Hepatic stellate cell (primary cell): ENCODE measurements around the gene ATXN2.
A peak's percentile ranks its signal among the peaks of the same experiment; 100 is the strongest.
"Not testable (repeated sequence)": the region's sequence is repeated elsewhere in the genome, so short reads cannot be mapped to it uniquely, and the experiment has no call there.

Experiments
- DNase-seq: peaks from one replicate; pipeline ENCODE4 v3.0.0; 2011; ENCODE audit warnings: low spot score

The ATXN2 gene

DNA sequence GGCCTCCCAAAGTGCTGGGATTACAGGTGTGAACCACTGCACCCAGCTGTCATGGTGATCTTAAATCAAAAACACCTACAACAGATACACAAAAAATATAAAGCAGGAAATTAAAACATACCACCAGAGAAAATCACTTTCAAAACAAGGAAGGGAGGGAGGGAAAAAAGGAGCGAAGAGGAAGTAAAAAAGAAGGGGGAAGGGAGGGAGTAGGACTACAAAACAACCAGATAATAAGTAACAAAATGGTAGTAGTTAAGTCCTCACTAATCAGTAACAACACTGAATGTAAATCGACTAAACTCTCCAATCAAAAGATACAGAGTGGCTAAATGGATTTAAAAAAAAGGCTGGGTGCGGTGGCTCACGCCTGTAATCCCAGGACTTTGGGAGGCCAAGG is 104.4 kb downstream of the ATXN2 start:
- no peak for DNase-seq

DNA sequence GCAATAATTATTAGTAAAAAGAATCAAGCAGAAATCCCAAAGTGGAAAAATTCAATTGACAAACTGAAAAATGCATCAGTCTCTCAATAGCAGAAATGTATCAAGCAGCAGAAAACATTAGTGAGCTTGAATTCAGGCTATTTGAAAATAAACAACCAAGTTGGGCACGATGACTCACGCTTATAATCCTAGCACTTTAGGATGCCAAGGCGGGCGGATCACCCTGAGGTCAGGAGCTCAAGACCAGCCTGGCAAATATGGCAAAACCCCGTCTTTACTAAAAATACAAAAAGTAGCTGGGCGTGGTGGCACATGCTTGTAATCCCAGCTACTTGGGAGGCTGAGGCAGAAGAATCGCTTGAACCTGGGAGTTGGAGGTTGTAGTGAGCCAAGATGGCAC is 106.1 kb downstream of the ATXN2 start:
- DNase-seq, result not testable (repeated sequence)

DNA sequence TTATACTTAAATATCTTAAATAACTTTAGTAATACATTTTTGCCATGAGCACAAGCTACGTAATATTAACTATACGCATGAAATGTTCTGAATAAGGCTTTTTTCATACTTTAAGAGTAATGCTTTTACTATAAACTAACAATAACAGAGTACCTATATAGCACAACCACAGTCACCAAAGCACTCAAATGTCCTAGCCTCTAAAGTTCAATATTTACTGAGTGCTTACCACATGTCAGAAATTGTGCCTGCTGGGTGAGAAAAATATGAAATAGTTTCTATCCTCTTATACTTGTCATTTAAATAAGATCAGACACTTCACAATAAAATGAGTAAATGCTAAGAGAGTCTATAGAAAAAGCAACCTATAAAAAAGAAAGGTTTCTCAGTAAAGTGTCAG is 110.3 kb downstream of the ATXN2 start:
- DNase-seq, result no peak

DNA sequence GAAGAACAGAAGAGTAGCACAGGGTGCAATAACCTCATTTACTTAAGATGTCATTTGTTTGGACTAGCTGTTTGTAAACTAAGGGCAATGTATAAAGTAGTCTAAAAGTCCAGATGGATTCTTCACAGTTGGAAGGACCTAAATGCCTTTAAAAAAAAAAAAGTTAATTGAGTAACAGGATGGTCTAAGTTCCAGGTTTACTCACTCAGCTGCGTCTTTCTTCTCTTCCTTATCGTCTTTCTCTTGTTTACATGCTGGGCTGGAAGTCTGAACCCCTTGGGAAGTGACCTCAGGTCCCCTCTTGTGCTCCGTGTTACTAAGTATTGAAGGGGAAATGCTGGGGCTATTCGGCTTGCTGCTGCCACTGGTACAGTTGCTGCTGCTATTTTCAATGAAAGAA is 110.8 kb downstream of the ATXN2 start:
- no peak for DNase-seq

DNA sequence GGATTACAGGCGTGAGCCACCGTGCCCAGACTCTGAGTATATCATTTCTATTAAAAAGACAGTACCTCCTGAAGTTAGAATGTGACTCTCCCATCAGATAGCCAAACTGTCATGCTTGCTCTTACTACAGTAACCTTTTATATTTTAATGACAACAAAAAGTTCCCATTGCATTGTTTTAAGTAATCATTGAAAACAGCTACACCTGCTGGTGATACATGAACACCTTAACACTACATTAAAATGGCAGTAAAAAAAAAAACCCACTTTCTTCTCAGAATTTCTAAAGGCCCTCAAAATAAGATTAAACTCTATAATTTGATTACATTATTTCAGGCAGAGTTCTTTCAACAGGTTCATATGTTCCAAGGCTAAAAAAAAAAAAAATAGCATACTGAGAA is 116.7 kb downstream of the ATXN2 start:
- DNase-seq, result no peak

DNA sequence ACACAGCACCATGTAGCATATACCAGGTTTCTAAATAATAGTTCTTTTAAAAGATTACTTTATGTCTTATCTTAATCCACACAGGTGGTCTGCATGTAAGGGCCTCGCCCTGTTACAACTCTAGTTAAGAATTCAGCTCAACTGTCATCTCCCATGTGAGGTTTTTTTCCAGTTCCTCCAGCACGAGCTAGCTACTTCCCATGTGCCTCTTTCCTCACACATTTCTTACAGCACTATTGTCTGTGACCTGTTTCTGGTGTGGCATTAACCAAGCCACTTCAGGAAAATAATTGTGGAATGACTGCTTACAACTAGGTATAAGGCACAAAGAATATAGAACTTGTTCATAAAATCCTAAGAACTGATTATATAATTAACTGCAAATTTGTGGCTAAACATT is 127.9 kb downstream of the ATXN2 start:
- no peak for DNase-seq

DNA sequence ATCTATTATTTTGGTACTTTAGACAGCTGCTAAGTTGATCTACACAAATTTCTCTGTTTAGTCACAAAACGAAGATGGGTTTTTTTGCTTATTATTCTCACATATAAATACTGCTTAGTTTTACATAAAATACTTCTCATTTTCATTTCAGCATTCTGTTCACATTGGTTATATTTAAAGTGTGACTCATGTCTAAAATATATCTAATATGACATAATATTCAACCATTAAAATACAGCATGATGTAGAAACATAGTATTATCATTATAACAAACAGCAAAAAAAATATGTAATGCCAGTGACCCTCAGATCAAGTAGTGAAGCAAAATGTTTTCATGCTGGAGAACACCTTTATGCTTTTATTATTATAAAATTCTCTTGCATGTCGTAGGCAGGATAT is 129.7 kb downstream of the ATXN2 start:
- DNase-seq, result no peak

DNA sequence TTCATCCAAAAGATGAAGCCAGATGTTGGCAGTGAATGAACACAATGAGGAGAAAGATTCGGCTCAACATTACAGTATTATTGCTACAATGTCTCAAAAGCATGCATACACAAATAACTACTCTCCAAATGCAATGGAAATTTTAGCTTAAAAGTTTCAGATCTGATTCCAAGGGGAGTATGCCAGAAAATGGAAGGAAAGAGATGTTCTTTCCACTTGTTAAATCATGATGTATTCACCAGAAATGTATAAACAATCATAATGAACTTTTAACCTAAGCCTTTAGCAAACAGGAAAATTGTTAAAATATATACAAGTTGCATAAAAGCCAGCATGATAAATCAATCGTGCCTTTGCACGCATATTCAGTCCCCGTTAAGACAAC is 131.3 kb downstream of the ATXN2 start:
- no peak for DNase-seq

DNA sequence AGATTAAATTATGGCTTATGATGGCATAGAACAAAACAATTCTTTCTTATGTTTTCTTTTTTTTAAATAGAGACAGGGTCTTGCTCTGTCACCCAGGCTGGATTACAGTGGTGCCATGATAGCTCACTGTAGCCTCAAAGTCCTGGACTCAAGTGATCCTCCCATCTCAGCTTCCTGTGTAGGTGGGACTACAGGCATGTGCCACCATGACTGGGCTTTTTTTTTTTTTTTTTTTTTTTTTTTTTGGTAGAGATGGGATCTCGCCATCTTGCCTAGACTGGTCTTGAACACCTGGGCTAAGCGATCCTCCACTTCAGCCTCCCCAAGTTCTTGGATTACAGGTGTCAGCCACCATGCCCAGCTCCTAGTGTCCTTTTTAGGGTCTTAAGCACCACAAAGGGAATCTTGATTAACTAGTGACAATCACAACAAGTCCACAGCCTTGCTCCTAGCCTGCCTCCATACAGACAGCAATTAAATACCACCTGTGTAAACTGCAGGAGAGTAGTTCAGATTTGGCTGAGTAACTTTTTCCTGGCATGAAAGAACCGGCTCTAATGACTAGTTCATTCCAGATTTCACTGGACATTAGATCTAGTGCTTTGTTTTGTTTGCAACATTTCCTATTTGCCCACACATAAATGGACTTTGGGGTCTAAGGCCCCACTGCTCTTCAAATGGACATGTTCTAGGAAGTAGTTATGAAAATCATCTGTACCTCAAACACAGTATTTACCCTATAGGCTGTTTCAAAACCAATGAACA is 131.8 kb downstream of the ATXN2 start:
- DNase-seq, result no peak

DNA sequence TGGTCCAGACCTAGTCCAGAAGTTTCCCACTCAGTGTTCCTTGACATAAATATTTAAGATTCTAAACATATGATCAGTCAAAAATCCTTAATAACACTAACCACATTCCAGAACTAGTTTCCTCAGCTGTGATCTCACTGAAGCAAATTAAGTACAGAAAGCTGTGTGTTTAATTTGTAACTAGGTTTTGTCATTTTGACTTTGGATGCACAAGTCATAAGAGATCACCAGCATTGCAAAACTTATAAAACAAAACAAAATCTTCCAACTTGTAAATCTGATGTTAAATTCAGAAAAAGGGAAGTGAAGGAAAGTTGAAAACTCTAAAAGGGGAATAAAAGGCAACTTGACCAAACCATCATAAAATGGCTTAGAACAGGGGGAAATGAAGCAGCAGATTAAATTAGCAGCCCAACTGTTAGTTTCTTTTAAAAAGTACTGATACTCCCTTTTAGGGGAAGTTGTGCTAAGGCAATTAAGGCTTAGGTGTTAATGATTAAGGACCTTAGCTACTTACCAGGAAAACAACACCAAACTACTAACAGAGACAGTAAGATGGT is 136.8 kb downstream of the ATXN2 start:
- peak; percentile 55 for DNase-seq

DNA sequence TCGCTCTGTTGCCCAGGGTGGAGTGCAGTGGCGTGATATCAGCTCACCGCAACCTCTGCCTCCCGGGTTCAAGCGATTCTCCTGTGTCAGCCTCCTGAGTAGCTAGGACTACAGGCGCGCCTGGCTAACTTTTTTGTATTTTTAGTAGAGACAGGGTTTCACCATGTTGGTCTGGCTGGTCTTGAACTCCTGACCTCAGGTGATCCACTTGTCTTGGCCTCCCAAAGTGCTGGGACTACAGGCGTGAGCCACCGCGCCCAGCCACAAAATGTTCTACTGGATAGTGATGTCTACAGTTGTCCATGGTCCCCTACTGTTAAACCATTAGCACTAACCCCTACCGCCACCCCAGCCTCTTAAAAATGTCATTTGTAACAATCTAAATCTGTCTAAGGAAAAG is 139.0 kb downstream of the ATXN2 start:
- not testable (repeated sequence) for DNase-seq

DNA sequence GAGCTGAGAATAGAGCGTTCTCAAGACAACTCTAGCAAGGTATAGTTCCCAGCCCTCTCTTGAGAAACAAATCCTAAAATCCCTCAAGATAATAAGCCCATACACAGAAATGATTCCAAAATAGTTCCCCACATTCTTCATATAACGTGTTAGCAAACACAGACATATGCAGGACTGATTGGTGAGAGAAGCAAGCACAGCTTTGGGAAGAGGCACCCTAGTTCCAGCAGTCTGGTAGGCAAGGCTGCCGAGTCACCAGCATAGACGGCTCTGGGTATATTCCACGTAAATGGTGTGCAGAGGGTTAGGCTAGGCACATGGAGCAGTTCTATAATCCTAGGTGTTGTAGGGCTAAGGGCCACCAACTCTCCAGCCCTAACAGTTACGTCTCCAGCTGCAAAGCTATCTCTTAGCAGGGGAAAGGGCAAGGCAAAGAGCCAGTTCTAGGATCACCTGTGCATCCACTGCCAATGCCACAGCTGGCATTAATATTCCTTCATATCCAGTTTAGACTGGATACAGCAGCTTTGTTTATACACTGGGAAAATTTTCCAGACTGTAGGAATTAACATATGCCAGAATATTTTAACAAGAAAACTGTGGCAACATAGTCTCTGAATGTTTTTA is 140.5 kb downstream of the ATXN2 start:
- no peak for DNase-seq

DNA sequence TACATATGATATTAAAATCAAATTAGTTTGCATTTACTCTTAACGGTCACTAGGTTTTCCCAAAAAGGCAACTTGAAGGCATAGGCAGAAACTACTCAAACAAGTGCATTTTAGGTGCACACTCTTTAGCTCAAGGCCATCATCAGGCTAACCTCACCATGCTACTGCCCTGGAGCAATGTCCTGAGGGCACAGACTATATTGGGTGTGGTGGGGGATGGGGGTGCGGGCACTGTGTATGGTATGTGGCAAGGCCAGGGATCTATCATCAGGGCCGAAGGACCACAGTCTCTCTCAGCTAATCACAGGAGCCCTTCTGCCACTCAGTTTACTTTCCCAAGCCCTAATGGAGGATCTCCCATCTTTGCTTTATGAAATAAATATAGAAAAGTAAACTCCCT is 141.5 kb downstream of the ATXN2 start:
- DNase-seq, result no peak

DNA sequence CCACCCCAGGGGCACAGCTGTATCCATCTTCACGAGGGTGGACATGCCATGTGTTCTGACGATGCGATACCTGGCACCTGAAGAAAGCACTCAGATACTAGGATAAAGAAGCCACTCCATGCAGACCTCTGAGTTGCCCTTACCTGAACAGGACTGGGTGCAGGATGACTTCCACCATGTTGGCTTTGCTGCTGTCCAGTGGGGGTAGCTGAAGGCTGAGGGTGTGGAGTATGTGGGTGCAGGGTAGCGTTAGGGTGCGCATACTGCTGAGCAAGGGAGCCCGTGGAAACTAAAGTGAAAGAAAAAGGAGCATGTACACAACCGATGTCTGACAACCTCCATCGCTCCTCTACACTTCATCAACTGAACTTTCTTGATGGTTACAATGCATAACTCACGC is 142.0 kb downstream of the ATXN2 start:
- DNase-seq, result no peak

DNA sequence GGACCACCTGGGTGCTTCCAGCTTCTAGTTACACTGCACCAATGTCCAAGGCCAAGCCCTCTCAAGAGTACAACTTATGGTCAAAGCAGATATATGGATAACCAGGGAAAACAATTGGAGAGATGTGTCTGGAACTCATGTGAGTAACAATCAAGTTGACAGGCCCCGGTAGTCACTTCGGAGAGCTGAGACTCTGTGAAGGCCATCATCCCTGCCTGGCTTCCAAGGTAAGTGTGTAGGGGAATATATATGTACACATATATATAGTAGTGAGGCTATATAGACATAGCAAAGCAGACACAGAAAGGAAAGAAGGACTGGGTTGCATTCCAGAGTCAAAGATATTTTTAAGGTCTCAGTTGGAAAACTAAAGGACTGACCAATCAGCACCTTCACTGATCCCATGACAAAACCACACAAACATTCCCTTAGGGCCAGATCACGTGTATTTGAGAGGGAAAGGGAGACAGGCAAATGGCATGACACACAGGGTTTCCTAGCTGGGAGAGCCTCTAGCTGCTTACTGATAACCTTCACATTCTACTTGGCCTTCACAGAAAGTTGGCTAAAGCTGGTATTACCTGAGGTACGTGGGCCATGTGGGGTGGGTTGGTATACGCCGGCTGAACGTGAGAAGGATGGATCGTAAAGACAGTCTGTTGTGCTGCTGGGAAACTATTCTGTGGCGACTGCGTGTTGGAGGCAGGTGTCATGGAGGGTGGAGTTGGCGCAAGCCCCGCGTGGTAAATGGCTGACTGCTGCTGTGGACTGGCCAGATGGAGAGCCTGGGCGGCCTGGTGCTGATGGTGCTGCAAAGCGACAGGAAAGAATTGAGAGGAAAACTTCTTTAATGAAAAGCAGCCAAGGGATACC is 143.4 kb downstream of the ATXN2 start:
- peak; percentile 87 for DNase-seq

DNA sequence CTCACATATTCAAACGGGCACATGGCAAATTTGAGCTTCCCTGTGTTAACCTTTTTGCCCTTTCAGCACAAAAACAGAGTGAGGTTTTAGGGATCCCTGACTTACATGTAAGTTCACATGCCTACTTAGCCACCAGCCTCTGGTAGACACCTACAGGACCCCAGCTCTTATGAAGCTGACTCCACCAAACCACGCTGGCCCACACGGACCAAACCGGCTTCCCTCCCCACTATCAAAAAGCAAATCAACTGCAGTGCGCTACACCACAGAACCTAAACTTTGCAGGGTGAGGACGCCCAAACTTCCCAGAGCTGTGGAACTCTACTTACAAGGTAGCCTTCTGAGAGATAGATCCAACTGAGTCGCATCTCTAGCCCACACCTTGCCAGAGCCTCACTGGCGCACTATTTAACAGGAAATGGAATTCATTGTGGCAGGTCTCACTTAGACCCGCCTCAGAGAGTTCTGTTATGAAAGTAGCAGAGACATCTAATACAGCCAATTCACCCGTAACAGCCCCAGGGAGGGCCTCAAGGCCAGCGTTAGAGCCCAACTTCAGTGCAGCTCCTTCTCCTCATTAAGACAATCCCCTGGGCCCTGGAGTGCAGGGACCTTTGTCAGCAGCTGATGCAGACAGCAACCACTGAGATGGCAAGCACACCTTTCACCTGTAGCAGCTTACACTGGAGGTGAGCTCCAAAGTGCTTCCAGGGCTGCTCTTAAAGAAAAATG is 144.2 kb downstream of the ATXN2 start:
- DNase-seq, result no peak

DNA sequence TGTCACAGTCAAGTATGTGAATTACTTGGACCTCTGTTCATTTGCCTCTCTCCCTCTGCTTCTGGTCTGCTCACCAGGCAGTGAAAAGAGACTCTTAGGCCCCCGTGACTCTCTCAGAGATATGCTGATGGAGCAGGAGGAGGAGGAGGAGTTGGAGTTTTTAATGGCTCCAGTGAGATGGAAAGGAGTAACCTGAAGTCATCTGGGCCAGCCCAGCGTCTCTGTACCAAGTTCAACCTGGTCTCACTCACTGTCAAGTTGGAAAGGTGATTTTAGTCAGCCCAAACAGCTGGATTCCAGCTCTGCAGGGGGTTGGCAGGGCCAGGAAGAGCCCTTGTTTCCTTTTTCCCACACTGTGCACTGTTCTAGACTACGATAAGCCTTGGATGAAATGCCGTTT is 144.8 kb downstream of the ATXN2 start:
- DNase-seq, result no peak

DNA sequence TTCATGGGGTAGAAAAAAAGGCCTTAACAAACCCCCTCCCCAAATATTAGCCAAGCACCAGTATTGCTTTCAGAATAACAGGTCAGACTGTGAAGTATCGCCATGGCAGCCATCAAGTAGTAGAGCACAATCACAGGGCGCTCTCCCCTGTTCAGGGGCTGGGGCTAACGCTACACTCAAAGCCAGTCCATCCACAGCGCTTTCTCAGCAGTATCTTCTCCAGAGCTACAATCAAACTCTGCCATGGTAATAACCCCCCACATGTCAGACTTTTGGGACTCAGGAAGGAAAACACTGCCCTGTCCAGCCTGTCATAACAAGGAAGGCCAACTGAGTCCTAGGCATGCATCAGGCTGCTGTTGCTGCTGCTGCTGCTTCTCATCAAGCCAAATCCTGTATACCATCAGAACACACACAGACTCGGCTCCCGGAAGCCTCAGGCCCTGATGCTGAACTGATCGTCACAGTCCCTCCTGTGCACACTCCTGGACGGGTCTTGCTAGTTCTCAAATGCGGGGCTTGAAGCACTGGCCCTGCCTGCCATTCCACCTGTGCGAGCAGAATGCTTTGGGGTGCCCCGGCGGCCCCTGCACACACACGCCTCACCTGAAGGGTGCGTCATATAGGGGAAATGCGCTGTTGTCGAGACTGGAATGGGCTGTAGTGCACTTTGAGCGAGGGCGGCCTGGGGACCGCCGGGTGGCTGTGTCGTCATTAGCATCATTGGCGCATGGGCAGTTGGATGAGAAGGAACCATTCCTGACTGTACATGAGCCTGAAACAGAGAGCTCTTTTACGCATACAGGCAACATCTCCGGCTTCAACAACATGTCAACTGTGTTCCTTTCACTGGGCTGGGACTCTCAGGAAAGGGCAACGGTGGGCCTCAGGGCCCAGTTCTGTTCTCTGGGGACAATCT is 145.8 kb downstream of the ATXN2 start:
- DNase-seq, result no peak

DNA sequence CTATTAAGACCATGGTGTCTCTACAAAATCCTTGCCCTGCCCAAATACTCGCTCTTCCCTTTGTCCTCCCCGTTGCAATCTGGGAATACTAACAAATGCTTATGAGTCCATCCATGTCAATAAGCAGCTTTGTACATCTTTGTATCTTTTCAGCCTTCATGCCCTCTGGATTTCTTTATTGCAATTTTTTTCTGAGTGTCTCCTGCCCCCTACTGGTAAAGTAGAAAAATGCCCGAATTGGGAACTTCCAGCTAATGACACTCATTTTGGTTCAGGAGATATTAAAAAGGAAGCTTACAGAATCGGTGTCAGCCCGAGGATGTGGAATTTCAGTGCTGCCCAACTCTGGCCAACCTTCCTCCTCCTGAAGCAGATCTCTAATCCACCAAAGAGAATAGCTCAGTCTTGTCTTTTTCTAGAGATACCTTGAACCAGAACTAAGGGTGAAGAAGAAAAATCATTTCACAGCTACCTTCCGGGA is 147.4 kb downstream of the ATXN2 start:
- no peak for DNase-seq

DNA sequence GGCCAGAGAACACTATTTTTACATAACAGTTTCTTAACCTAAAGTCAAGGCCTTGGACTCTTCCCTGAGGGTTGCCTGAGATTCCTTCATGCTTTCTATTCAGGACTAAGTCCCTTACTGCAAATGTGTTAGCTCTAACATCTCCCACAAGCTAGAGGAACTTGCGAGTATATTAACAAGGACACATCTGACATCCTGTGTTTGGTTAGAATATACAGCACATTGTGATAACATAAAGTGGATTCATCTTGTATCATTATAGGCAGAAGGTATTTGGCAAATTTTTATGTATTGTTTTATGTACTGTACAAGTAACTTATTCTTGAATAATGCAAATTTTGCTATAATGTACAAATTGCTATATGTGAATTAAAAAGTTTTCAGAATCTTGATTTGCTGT is 147.9 kb downstream of the ATXN2 start:
- no peak for DNase-seq

DNA sequence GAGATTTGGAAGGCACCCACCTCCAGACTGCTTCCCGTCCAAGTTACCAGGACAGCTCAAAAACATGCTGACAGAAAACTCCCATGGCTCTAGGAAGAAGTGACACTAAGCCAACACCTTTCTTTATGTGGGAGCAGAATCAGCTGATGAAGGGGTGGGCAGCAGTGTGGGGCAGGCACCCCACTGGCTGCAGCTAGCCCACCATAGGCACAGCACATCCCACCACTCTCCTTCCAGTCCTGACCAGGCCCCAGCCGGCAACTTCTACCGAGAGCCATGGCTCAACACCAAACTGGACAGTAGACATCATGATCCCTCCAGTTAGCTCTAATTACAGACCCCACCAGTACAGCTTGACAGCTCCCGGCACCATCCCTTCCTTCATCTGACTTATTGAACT is 148.4 kb downstream of the ATXN2 start:
- no peak for DNase-seq
